Activated CD4-positive, alpha-beta T cell treated with anti-CD3 and anti-CD28 coated beads, Interleukin-2, Interleukin-6, amounts not matched to agents 100 ng/mL and 50 ng/mL, durations not matched to agents 16 hours and 8 hours (primary cell): ENCODE data around the gene MAPK10.
A peak's percentile ranks its signal among the peaks of the same experiment; 100 is the strongest.

Experiments used
- DNase-seq: peaks from one replicate; pipeline ENCODE4 v3.0.0-alpha.2; 2020

The MAPK10 gene

DNA sequence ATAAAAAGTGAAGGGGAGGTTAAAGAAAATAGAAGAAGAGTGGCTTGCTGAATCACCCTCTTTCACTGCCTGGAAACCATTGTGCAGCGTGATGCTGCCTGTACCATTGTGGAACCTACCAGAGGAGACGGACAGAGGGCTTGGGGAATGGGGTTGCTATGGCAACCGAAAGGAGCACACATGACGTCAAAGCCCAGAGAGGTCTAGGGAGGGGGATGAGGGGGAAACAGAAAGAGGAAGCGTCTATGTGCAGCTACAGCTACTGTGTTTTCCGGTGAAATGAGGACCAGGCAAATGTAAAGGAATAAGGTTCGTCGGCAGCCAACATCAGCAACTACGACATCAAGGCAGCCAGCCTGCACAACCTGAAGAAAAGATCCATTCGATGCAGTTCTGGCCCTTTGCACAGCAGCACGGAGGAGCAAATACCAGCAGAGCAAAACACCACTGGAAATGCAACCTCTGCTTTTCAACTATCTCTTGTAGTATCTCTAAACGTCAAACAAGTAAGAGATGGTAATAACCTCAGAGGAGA, at the start of gene MAPK10:
Gene MAPK10, minus strand, starts transcription at position 110 of the 535 bp plus-strand sequence.
- peak; percentile 69 for DNase-seq

GRCh38 chr4:86403575-86403974, 43.7 kb upstream of the MAPK10 start:
- no peak for DNase-seq

DNA sequence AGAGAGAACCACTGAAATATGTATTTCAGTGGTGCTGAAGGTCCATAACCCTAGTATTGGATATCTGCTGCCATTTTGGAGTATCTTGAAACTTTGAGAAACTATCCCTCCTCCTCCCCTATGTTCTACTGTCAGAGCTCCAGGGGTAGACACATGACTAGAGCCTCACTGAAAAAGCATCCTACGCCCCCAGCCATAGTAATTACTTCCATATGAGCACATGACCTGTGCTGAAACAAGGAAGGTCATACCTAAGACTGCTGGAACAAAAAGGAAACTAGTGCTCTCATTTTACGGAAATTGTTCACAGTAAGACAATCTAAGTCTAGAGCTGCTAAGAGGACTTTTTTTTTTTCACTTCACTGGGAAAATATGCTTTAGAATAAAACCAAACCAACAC, 42.0 kb upstream of the MAPK10 start:
- DNase-seq = no peak

DNA sequence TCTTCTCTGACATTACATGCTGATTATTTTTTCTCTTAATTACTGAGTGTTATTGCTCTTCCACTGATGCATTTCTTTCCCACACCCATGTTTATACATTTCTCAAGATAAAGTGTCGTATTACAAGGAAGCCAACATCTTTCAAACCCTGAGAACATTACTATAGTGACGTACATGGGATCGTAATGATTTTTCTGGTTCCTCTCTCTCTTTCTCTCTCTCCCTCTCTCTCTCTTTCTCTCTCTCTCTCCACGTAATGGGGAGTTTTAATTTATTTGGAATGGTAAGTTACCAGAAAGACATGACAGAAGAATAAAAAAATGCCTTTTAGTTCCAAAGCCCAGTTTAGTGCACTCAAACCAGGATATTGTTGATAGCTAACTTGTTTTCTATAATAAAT, 40.4 kb upstream of the MAPK10 start:
- DNase-seq = no peak

DNA sequence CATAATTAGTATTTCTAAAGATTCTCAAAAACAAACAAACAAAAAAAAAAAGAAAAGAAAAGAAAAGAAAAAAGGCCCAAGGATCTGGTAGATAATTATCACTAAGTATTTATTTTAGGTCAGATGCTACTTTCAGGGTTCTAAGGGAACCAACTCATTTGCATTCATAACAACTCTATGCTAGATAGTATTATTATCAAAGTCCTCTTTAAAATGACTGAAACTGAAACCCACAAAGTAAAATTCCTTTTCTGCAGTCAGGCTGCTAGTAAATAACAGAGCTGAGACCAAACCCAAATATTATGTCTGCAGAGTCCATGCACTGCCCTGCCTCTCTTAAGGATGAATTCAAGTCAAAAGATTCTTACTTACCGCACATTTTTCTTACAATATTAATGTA, 38.3 kb upstream of the MAPK10 start:
- DNase-seq = no peak

GRCh38 chr4:86393749-86394148, 33.9 kb upstream of the MAPK10 start:
- no peak for DNase-seq

- no peak for DNase-seq
Observed at GRCh38 chr4:86389664-86390063, 29.8 kb upstream of the MAPK10 start.

DNA sequence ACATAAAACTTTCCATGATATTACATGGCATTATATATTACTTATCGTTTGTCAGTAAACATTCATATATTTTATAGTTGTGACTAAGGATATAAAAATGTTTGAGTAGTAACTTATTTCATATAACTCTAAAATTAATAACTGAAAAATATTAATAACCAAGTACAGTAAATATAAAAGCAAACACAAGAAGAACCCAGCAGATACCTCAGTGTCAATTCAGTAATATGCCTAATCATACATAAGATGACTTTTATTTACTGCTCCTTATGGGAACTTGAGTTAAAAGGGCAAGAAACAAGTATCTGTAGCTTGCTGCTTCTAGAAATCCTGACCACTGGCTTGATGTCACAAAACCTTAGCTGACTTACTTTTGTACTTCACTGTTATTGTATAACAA, 28.4 kb upstream of the MAPK10 start:
- no peak for DNase-seq

DNA sequence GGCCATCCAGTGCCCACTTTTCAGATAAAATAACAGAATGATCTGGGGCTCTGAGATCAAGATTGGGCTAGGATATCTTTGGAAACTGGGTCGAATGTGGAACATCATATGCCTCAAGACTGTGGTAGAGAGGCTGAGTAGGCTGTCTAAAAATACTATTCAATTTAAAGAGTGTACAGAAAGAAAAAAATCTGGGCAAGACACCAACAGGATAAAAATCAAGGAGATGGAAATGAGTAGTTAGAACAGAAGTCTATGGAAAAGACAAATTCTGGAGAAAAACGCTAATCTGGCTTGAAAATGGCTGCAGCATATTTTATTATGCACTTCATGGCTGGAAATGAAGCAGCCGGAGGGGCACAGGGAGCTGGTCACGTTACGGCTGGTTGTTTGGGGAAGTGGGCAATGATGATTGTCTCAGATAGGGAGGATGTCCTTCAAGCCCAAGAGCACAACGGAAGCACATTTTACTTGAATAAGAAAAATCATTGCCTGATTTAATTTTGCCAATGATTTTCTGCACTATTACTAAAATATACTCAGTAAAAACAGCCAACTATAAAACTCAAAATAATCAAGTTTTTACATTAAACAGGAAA, 27.1 kb upstream of the MAPK10 start:
- no peak for DNase-seq

- no peak for DNase-seq
Observed at GRCh38 chr4:86386201-86386600, 26.3 kb upstream of the MAPK10 start.

- no peak for DNase-seq
Observed at GRCh38 chr4:86381431-86381830, 21.6 kb upstream of the MAPK10 start.

GRCh38 chr4:86380181-86380724, 20.4 kb upstream of the MAPK10 start:
- no peak for DNase-seq

DNA sequence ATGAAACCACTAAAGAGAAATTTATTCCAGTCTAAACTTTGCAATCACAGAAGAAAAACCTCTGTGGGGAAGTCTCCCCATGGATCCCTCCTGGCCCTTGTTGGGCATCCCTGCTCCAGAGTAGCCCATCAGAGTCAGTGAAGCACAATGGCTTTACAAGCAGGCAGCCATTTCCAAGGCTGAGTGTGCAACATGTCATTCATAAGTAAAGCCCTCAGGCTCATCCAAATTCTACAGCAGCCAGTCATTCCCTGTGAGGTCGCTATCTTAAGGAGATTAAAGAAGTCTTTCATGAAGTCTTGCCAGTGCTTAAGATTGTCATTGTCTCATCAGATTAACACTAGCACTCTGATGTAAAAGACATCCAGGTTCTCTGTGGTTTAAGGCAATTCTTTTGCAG, 17.0 kb upstream of the MAPK10 start:
- DNase-seq = no peak

GRCh38 chr4:86368433-86368832, 8.6 kb upstream of the MAPK10 start:
- DNase-seq = no peak

DNA sequence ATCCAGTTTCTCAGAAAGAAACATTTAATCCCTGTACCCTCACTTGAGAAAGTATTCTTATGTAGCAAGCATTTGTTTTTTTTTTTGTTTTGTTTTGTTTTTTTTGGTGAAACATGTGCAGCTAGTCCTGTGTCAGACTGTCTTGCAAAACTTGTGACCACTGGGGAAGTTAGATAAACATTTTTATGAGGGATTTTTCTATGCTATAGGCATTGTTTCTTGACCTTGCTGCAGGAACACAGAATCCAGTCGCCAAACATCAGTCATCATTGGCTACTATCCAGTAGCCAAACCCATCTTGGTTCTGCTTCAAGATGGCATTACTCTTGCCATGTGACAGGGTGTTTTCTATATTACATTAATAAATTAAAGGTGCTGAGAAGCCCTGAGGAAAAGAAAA, 7.7 kb upstream of the MAPK10 start:
- DNase-seq = no peak

DNA sequence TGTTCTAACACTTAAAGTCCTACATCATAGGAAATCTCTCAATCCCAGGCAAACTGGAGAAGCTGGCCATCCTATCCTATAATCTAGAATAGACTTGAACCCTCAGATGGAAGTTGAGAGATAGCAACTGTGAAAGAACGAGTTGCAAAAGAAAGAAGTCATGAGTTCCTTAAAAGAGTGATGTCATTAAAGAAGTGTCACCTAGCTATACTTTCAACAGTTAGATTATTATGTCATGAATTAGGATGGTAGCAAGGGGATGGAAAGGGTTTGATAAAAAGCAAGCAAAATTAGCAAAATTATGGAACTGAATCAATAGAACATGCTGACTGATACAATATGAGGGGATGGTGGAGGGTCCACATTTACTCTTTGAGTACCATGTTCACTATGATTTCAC, 7.1 kb upstream of the MAPK10 start:
- no peak for DNase-seq

GRCh38 chr4:86362510-86362909, 2.7 kb upstream of the MAPK10 start:
- no peak for DNase-seq

DNA sequence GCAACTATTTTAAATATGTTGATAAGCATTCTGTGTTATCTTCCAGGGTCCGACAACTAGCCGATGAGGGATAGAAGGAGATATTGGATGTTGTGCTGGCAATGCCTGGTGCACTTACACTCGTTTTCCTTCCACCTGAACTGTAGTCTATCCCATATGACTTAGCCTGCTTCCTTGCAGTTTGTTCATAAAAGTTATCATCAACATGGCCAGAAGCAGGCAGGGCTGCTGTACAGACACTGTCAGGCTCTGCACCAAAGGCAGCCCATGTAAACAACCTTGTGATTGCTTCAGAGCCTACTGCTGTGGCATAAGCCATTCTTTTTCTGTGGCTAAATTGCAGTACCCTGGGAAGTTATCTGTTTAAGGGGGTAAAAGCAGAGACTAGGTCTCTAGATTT, 1.6 kb downstream of the MAPK10 start:
- no peak for DNase-seq

- no peak for DNase-seq
Observed at GRCh38 chr4:86357608-86358007, 2.2 kb downstream of the MAPK10 start.

GRCh38 chr4:86356425-86357210, 3.2 kb downstream of the MAPK10 start:
- peak; percentile 35 for DNase-seq

DNA sequence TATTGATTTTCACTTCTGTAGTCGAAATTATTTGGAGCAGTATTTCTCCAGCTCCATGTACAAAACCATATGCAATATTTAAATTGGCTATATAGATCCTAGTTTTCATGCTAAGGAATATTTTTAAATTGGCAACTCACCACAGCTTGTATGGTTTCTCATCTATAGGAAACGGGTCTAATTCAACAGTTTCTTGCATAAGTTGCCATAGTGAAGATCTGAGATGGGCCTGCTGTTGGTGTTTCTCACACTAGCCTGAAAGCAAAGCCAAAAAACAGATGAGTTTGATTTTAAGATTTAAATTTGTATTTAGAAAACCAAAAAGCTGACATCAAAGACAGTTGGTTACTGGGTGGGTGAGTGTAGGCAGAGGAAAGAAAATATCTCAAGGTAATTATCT, 5.5 kb downstream of the MAPK10 start:
- DNase-seq = no peak

- no peak for DNase-seq
Observed at GRCh38 chr4:86346320-86346719, 13.5 kb downstream of the MAPK10 start.

DNA sequence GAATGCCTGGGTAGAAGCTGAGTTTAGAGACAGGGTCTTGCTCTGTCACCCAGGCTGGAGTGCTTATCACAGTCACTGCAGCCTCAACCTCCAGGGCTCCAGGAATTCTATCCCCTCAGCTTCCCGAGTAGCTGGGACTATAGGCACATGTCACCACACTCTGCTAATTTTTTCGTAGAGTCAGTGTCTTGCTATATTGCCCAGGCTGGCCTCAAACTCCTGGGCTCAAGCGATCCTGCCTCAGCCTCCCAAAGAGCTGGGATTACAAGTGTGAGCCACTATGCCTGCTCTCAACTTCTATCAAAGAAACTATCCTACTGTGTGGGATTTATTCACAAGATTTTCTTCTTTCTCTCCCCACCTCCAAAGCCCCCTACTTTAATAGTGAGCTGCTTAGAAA, 15.7 kb downstream of the MAPK10 start:
- DNase-seq = no peak

GRCh38 chr4:86338989-86339388, 20.9 kb downstream of the MAPK10 start:
- no peak for DNase-seq
